ENCODE results near the gene RPS24.

Gene RPS24

GRCh38 chr10:78042058-78042751 lies 8.5 kb downstream of the RPS24 start:
- Histone ChIP-seq H3K4me3 (ENCODE audit: insufficient read depth, low read length, poor library complexity, severe bottlenecking) (no peak overlapping the region), H2AFZ (ENCODE audit: low read depth, low read length, severe bottlenecking) (no peak overlapping the region), H3K9ac (ENCODE audit: low read length) (no peak overlapping the region), H3K27ac (ENCODE audit: low read depth, low read length) (no peak overlapping the region), H3F3A (ENCODE audit: insufficient read depth) (peaks cover 50% of the 10 kb centered on the region), H4K20me1 (ENCODE audit: low read depth, low read length) (peaks cover 39% of the 10 kb centered on the region), H3K79me2 (ENCODE audit: insufficient read depth, low read length) (peaks cover 24% of the 10 kb centered on the region), H3K36me3 (ENCODE audit: low read length) (peaks cover 30% of the 10 kb centered on the region; the same call in 1 of the 2 replicates), H3K4me2 (ENCODE audit: low read depth, low read length, poor library complexity, severe bottlenecking) (no peak overlapping the region), H3K27me3 (ENCODE audit: low read length) (no peaks in the 10 kb centered on the region), H3K9me2 (replicated peaks; ENCODE audit: insufficient read depth, low read length) (no peaks in the 10 kb centered on the region), H3K9me3 (ENCODE audit: insufficient read depth, low read length) (no peaks in the 10 kb centered on the region)
- no peak for TF ChIP-seq CTCF (IDR thresholded peaks at IDR 0.05; ENCODE audit: insufficient read depth, low read length, poor library complexity, severe bottlenecking)
- no peak for TF ChIP-seq EZH2phosphoT487 (conservative IDR thresholded peaks at IDR 0.05; ENCODE audit: low read length)

GRCh38 chr10:78042752-78043104 lies 9.1 kb downstream of the RPS24 start:
- Histone ChIP-seq H3K27ac (ENCODE audit: low read depth, low read length) (no peak overlapping the region), H2AFZ (ENCODE audit: low read depth, low read length, severe bottlenecking) (no peak overlapping the region), H3K4me2 (ENCODE audit: low read depth, low read length, poor library complexity, severe bottlenecking) (no peak overlapping the region), H3K9ac (ENCODE audit: low read length) (no peak overlapping the region), H3K9me2 (replicated peaks; ENCODE audit: insufficient read depth, low read length) (no peaks in the 10 kb centered on the region), H3K79me2 (ENCODE audit: insufficient read depth, low read length) (peaks cover 18% of the 10 kb centered on the region; the same call in 1 of the 2 replicates), H3K9me3 (ENCODE audit: insufficient read depth, low read length) (no peaks in the 10 kb centered on the region), H3K4me3 (ENCODE audit: insufficient read depth, low read length, poor library complexity, severe bottlenecking) (no peak overlapping the region), H3K27me3 (ENCODE audit: low read length) (no peaks in the 10 kb centered on the region), H3F3A (ENCODE audit: insufficient read depth) (peaks cover 45% of the 10 kb centered on the region), H4K20me1 (ENCODE audit: low read depth, low read length) (peaks cover 34% of the 10 kb centered on the region), H3K36me3 (ENCODE audit: low read length) (peaks cover 25% of the 10 kb centered on the region; the same call in 1 of the 2 replicates)
- TF ChIP-seq EZH2phosphoT487 (conservative IDR thresholded peaks at IDR 0.05; ENCODE audit: low read length) (no peak), CTCF (IDR thresholded peaks at IDR 0.05; ENCODE audit: insufficient read depth, low read length, poor library complexity, severe bottlenecking) (no peak)

- no peaks in the 10 kb centered on the region for H3K27me3 ChIP-seq (ENCODE audit: low read length)
- TF ChIP-seq CTCF (IDR thresholded peaks at IDR 0.05; ENCODE audit: insufficient read depth, low read length, poor library complexity, severe bottlenecking) (no peak), EZH2phosphoT487 (conservative IDR thresholded peaks at IDR 0.05; ENCODE audit: low read length) (no peak)
- peaks cover 20% of the 10 kb centered on the region for H4K20me1 ChIP-seq (ENCODE audit: low read depth, low read length)
- H2AFZ ChIP-seq (ENCODE audit: low read depth, low read length, severe bottlenecking): no peak overlapping the region
- H3K27ac ChIP-seq (ENCODE audit: low read depth, low read length): no peak overlapping the region
- peaks cover 38% of the 10 kb centered on the region for H3F3A ChIP-seq (ENCODE audit: insufficient read depth)
- H3K36me3 ChIP-seq (ENCODE audit: low read length): peaks cover 20% of the 10 kb centered on the region; the same call in 1 of the 2 replicates
- no peak overlapping the region for H3K4me3 ChIP-seq (ENCODE audit: insufficient read depth, low read length, poor library complexity, severe bottlenecking)
- H3K9me2 ChIP-seq (replicated peaks; ENCODE audit: insufficient read depth, low read length): no peaks in the 10 kb centered on the region
- no peaks in the 10 kb centered on the region for H3K9me3 ChIP-seq (ENCODE audit: insufficient read depth, low read length)
- H3K79me2 ChIP-seq (ENCODE audit: insufficient read depth, low read length): peaks cover 6% of the 10 kb centered on the region; the same call in 1 of the 2 replicates
- no peak overlapping the region for H3K4me2 ChIP-seq (ENCODE audit: low read depth, low read length, poor library complexity, severe bottlenecking)
- no peak overlapping the region for H3K9ac ChIP-seq (ENCODE audit: low read length)
Observed at GRCh38 chr10:78044179-78044578, 10.5 kb downstream of the RPS24 start.
